Occipital lobe (tissue), 2 donors: ENCODE measurements around the gene HILPDA. TPM values are rescaled to one million over a fixed set of nuclear protein-coding genes. Genes with fewer than 3 reads are reported as not detected.
A peak's percentile ranks its signal among the peaks of the same experiment; 100 is the strongest.
"Not testable (repeated sequence)": the region's sequence is repeated elsewhere in the genome, so short reads cannot be mapped to it uniquely, and the experiment has no call there.

Experiments
- DNase-seq: peaks from one replicate; lab custom pipeline; 2025; lab: John Stamatoyannopoulos, UW
- total RNA-seq: library from RNA; depleted of rRNA; stranded (reverse); fragments of >200 nt; gene quantifications from one replicate; pipeline ENCODE4 v1.2.3, GENCODE V29; 2014

Gene HILPDA
- total RNA-seq, 1 donor from 2014 or later: 27.5 TPM

GRCh38 chr7:128431221-128431620, 24.5 kb upstream of the HILPDA start:
- no peak for DNase-seq

GRCh38 chr7:128431754-128432153, 23.9 kb upstream of the HILPDA start:
- no peak for DNase-seq

- DNase-seq: no peak
Observed at GRCh38 chr7:128434413-128435326, 21.0 kb upstream of the HILPDA start.

- DNase-seq: no peak
Observed at GRCh38 chr7:128435327-128435686, 20.4 kb upstream of the HILPDA start.

GRCh38 chr7:128437426-128438332, 18.0 kb upstream of the HILPDA start:
- DNase-seq: no peak

GRCh38 chr7:128442356-128442755, 13.3 kb upstream of the HILPDA start:
- DNase-seq: no peak

- DNase-seq: no peak
Observed at GRCh38 chr7:128443831-128444600, 11.7 kb upstream of the HILPDA start.

- DNase-seq: no peak
Observed at GRCh38 chr7:128446306-128446705, 9.4 kb upstream of the HILPDA start.

GRCh38 chr7:128447941-128448564, 7.6 kb upstream of the HILPDA start:
- DNase-seq: no peak

GRCh38 chr7:128448751-128449302, 6.9 kb upstream of the HILPDA start:
- no peak for DNase-seq

GRCh38 chr7:128450409-128450808, 5.3 kb upstream of the HILPDA start:
- DNase-seq: no peak

GRCh38 chr7:128450913-128451312, 4.8 kb upstream of the HILPDA start:
- no peak for DNase-seq

GRCh38 chr7:128452552-128452951, 3.1 kb upstream of the HILPDA start:
- DNase-seq: no peak

- DNase-seq: peak; percentile 26
Observed at GRCh38 chr7:128453836-128454804, 1.6 kb upstream of the HILPDA start.

- DNase-seq: no peak
Observed at GRCh38 chr7:128454808-128455542, 703 bp upstream of the HILPDA start.

GRCh38 chr7:128456255-128456725, 612 bp downstream of the HILPDA start:
- DNase-seq: no peak

GRCh38 chr7:128457385-128457784, 1.7 kb downstream of the HILPDA start:
- DNase-seq: not testable (repeated sequence)

- DNase-seq: no peak
Observed at GRCh38 chr7:128458956-128459355, 3.3 kb downstream of the HILPDA start.
